ENCODE data around the gene PLAGL1.

DNA sequence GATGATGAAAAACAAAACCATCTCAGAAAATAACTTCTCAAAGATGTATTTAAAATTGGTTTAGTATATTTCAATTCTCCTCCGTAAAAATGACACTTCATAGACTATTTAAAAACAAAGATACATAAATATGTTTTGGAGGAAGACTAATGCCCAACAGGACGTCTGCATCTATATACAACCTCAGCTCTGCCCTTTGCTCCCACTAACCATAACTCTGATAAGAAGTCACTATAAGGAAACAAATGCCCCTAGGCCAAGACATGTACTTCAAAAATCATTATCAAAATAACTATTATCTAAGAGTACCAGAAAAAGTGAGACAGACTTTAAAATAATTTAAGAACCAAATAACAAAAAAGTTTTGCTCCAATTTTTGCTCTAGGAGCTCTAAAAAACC is 23.4 kb downstream of the PLAGL1 start:
- TF ChIP-seq EP300 (IDR thresholded peaks at IDR 0.05) (no peak), JUNB (IDR thresholded peaks at IDR 0.05) (no peak), CHD4 (IDR thresholded peaks at IDR 0.05; ENCODE audit: borderline replicate concordance) (no peak)

Measured in A549 (cell line).